Activated CD8-positive, alpha-beta T cell treated with anti-CD3 and anti-CD28 coated beads, Interleukin-2, amount 10 ng/mL, durations not matched to agents 7 days and 5 days (primary cell): ENCODE results near the gene STMN3. TPM values are rescaled to one million over a fixed set of nuclear protein-coding genes. Genes with fewer than 3 reads are reported as not detected.

Experiments
- ATAC-seq: fragments of 150-1000 bp; cut with Tn5 transposase; one replicate; pipeline ENCODE4 v1.10.0; 2021; ENCODE audit warnings: moderate library complexity
- CTCF ChIA-PET: fragments of 350-600 bp; sonication (Branson Sonifier 250); formaldehyde crosslinking; loops from one replicate; lab custom pipeline; 2021; ENCODE audit warnings: antibody characterized with exemption; lab: Charles Lee
- POLR2A ChIA-PET: fragments of 350-600 bp; sonication (Branson Sonifier 250); formaldehyde crosslinking; loops from one replicate; lab custom pipeline; 2021; ENCODE audit warnings: antibody characterized with exemption; lab: Charles Lee
- DNase-seq: peaks from one replicate; pipeline ENCODE4 v3.0.0-alpha.2; 2020
- H3K27ac Mint-ChIP-seq: one replicate; pipeline ENCODE4 v1.8.0; 2021; ENCODE audit warnings: mild to moderate bottlenecking, mixed read lengths
- H3K27me3 Mint-ChIP-seq: one replicate; pipeline ENCODE4 v1.8.0; 2021; ENCODE audit warnings: low read depth, mixed read lengths
- H3K36me3 Mint-ChIP-seq: one replicate; pipeline ENCODE4 v1.8.0; 2021; ENCODE audit warnings: low read depth, mixed read lengths
- H3K4me1 Mint-ChIP-seq: one replicate; pipeline ENCODE4 v1.8.0; 2021; ENCODE audit warnings: low read depth, mixed read lengths
- H3K4me3 Mint-ChIP-seq: one replicate; pipeline ENCODE4 v1.8.0; 2021; ENCODE audit warnings: mild to moderate bottlenecking, mixed read lengths
- H3K9me3 Mint-ChIP-seq: one replicate; pipeline ENCODE4 v1.8.0; 2022; ENCODE audit warnings: mixed read lengths; ENCODE audit not compliant: insufficient read depth
- total RNA-seq, 2 experiments: library from RNA; stranded (reverse); gene quantifications; one replicate each; pipeline ENCODE4 v1.2.3, GENCODE V29; 2021

Gene STMN3
- total RNA-seq, 2 experiments from 2014 or later: 13.1 to 13.3 TPM

DNA sequence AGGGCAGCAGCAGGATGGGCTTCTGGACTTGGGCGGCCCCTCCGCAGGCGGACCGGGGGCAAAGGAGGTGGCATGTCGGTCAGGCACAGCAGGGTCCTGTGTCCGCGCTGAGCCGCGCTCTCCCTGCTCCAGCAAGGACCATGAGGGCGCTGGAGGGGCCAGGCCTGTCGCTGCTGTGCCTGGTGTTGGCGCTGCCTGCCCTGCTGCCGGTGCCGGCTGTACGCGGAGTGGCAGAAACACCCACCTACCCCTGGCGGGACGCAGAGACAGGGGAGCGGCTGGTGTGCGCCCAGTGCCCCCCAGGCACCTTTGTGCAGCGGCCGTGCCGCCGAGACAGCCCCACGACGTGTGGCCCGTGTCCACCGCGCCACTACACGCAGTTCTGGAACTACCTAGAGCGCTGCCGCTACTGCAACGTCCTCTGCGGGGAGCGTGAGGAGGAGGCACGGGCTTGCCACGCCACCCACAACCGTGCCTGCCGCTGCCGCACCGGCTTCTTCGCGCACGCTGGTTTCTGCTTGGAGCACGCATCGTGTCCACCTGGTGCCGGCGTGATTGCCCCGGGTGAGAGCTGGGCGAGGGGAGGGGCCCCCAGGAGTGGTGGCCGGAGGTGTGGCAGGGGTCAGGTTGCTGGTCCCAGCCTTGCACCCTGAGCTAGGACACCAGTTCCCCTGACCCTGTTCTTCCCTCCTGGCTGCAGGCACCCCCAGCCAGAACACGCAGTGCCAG lies 43.6 kb upstream of the STMN3 start, which contains the start of gene TNFRSF6B:
Gene TNFRSF6B, plus strand, starts transcription at position 25 of the 729 bp plus-strand sequence. Its CDS starts 116 bp downstream, at position 141.
- DNase-seq (no peak), ATAC-seq (peak; percentile 22)
- Mint-ChIP-seq H3K36me3 (peaks cover 23% of the 10 kb centered on the region), H3K27me3 (no peaks in the 10 kb centered on the region), H3K4me1 (peaks cover 9% of the 10 kb centered on the region), H3K27ac (peak within 1 kb of the TSS; percentile 20), H3K9me3 (no peaks in the 10 kb centered on the region), H3K4me3 (peak within 1 kb of the TSS; percentile 8)
- POLR2A ChIA-PET: interaction anchor here (0.6 kb wide), 1 partner anchor 158 kb away, joined by 3 read pairs; no protein-coding TSS in a partner anchor
- CTCF ChIA-PET: interaction anchor here (2.3 kb wide), 1 partner anchor 11 kb away, joined by 9 read pairs; the partner anchor contains the start of genes ARFRP1 and ZGPAT

DNA sequence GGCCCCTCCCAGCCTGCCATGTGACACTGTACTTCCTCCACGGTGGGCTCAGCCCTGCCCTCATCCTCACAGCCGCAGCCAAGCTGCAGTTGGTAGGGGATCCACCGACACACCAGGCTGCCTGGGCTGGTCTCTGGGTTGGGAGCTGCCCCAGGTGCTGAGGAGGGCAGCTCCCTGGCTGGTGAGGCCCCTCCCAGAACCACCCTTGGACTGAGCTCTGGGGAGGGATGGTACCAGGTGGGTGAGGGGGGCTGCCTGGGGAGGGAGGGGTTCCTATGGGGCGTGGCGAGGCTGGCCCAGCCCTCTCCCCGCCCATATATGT lies 43.0 kb upstream of the STMN3 start:
- Mint-ChIP-seq H3K9me3 (no peaks in the 10 kb centered on the region), H3K4me1 (peaks cover 9% of the 10 kb centered on the region), H3K27me3 (no peaks in the 10 kb centered on the region), H3K4me3 (no peak overlapping the region), H3K36me3 (peaks cover 27% of the 10 kb centered on the region), H3K27ac (no peak overlapping the region)
- POLR2A ChIA-PET: interaction anchor here (0.8 kb wide), 1 partner anchor 12 kb away, joined by 3 read pairs; no protein-coding TSS in a partner anchor
- ATAC-seq: peak; percentile 31
- peak; percentile 42 for DNase-seq
- CTCF ChIA-PET: no interaction called here

DNA sequence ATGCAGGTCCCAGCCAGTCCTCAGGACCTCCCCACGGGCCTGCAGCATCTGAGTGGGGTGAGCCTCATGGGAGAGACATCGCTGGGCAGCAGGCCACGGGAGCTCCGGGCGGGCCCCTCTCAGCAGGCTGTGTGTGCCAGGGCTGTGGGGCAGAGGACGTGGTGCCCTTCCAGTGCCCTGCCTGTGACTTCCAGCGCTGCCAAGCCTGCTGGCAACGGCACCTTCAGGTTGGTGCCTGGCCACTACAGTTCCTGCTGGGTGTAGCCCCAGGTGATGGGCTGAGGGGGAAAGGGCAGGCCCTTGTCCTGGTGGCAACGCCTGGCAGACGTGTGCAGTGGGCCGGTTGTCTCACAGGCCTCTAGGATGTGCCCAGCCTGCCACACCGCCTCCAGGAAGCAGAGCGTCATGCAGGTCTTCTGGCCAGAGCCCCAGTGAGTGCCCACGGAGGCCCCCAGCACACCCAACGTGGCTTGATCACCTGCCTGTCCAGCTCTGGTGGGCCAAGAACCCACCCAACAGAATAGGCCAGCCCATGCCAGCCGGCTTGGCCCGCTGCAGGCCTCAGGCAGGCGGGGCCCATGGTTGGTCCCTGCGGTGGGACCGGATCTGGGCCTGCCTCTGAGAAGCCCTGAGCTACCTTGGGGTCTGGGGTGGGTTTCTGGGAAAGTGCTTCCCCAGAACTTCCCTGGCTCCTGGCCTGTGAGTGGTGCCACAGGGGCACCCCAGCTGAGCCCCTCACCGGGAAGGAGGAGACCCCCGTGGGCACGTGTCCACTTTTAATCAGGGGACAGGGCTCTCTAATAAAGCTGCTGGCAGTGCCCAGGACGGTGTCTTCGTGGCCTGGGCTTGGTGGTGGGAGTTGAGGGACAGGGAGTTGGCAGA lies 42.4 kb upstream of the STMN3 start:
- ChIA-PET CTCF (no interaction called here), POLR2A (interaction anchor here (0.8 to 1.1 kb wide), 2 partner anchors 9 to 13 kb away, joined by 3 read pairs; no protein-coding TSS in a partner anchor)
- H3K9me3 Mint-ChIP-seq: no peaks in the 10 kb centered on the region
- no peak for ATAC-seq
- peaks cover 28% of the 10 kb centered on the region for H3K36me3 Mint-ChIP-seq
- peaks cover 9% of the 10 kb centered on the region for H3K4me1 Mint-ChIP-seq
- no peaks in the 10 kb centered on the region for H3K27me3 Mint-ChIP-seq
- peak overlapping the region; percentile 8 for H3K4me3 Mint-ChIP-seq
- no peak for DNase-seq
- no peak overlapping the region for H3K27ac Mint-ChIP-seq

DNA sequence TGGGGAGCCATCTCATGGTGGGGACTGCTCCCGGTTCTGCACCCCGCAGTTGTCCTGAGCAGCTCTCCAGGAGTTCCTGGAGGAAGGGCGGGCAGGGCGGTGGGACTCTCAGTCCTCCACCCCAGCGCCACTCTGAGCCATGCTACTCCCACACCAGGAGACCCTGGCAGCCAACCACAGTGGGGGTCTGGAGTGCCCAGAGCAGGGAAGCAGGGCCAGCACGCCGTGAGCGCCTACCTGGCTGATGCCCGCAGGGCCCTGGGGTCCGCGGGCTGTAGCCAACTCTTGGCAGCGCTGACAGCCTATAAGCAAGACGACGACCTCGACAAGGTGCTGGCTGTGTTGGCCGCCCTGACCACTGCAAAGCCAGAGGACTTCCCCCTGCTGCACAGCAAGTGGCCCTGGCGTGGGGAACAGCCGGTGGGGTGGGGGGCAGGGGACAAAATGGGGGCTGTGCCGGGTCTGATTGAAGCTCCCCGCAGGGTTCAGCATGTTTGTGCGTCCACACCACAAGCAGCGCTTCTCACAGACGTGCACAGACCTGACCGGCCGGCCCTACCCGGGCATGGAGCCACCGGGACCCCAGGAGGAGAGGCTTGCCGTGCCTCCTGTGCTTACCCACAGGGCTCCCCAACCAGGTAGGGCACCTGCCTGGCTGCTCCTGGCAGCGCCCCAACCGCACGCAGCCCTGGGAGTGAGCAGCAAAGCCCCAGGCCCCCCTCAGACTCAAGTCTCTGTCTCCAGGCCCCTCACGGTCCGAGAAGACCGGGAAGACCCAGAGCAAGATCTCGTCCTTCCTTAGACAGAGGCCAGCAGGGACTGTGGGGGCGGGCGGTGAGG lies 41.6 kb upstream of the STMN3 start:
- no peaks in the 10 kb centered on the region for H3K27me3 Mint-ChIP-seq
- ATAC-seq (no peak), DNase-seq (no peak)
- H3K4me3 Mint-ChIP-seq: no peak overlapping the region
- H3K36me3 Mint-ChIP-seq: peaks cover 28% of the 10 kb centered on the region
- no peak overlapping the region for H3K27ac Mint-ChIP-seq
- CTCF ChIA-PET: no interaction called here
- H3K4me1 Mint-ChIP-seq: peaks cover 9% of the 10 kb centered on the region
- POLR2A ChIA-PET: interaction anchor here (0.9 to 1.1 kb wide), 2 partner anchors 10 to 172 kb away, joined by 3 read pairs; no protein-coding TSS in a partner anchor
- no peaks in the 10 kb centered on the region for H3K9me3 Mint-ChIP-seq

DNA sequence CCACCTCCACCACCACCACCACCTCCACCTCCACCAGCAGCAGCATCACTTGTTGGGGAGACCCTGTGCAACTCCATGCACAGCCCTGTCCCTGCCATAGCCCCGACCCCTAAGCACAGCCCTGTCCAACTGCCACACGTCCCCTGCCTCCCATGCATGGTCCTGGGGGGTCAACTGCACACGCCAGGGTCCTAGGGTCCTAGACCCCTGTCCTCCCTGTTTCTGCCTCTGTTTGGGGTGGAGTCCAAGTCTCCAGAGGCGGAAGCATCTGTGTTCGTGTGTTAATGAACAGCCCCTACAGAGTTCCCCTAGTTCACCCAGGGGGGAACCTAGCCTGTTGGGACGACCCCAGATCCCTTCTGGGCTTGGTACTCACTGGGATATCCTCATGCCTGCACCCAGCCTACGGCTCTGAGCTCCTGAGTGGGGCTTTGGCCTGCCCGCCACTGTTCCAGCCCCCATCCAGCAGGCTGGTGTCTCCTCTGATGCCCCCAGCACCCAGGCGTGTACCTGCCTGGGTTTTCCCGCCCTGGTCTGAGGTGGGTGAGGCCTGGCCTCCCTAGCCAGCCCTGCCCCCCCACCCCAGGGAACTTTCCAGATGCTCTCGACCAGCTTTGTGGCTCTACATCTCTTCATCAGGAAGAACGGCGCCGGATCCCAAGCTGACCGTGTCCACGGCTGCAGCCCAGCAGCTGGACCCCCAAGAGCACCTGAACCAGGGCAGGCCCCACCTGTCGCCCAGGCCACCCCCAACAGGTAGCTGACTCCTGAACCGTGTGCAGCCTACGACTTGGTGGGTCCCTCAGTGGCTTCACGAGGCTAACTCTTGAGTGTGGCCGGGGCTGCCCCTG lies 40.7 kb upstream of the STMN3 start:
- POLR2A ChIA-PET: interaction anchor here (0.9 kb wide), 1 partner anchor 172 kb away, joined by 3 read pairs; no protein-coding TSS in a partner anchor
- CTCF ChIA-PET: no interaction called here

DNA sequence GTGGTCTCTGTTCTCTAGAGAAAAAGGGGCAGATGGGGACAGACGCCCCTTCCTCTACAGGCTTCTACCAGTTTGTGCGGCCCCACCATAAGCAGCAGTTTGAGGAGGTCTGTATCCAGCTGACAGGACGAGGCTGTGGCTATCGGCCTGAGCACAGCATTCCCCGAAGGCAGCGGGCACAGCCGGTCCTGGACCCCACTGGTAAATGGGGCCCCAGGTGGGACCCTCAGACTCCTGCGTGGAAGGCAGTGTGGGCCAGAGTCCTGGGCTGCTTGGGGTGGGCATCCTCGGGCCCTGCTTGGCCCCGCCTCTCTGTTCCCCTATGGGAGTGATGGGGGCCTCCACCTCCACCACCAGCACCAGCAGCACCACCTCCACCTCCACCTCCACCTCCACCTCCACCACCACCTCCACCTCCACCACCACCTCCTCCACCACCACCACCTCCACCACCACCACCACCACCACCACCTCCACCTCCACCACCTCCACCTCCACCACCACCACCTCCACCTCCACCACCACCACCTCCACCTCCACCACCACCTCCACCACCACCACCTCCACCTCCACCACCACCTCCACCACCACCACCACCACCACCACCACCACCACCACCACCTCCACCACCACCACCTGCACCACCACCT lies 40.0 kb upstream of the STMN3 start:
- H3K36me3 Mint-ChIP-seq: peaks cover 28% of the 10 kb centered on the region
- no peak overlapping the region for H3K27ac Mint-ChIP-seq
- ATAC-seq (no peak), DNase-seq (no peak)
- H3K4me1 Mint-ChIP-seq: peaks cover 9% of the 10 kb centered on the region
- peak overlapping the region; percentile 8 for H3K4me3 Mint-ChIP-seq
- no peaks in the 10 kb centered on the region for H3K27me3 Mint-ChIP-seq
- POLR2A ChIA-PET: no interaction called here
- CTCF ChIA-PET: no interaction called here
- no peaks in the 10 kb centered on the region for H3K9me3 Mint-ChIP-seq

More for the DNA sequence above, 40.7 kb upstream of the STMN3 start:
- Mint-ChIP-seq H3K27ac (peak overlapping the region; percentile 89), H3K36me3 (peaks cover 28% of the 10 kb centered on the region), H3K4me3 (peak overlapping the region; percentile 60), H3K27me3 (no peaks in the 10 kb centered on the region), H3K9me3 (no peaks in the 10 kb centered on the region), H3K4me1 (peaks cover 9% of the 10 kb centered on the region)
- no peak for ATAC-seq
- DNase-seq: no peak

DNA sequence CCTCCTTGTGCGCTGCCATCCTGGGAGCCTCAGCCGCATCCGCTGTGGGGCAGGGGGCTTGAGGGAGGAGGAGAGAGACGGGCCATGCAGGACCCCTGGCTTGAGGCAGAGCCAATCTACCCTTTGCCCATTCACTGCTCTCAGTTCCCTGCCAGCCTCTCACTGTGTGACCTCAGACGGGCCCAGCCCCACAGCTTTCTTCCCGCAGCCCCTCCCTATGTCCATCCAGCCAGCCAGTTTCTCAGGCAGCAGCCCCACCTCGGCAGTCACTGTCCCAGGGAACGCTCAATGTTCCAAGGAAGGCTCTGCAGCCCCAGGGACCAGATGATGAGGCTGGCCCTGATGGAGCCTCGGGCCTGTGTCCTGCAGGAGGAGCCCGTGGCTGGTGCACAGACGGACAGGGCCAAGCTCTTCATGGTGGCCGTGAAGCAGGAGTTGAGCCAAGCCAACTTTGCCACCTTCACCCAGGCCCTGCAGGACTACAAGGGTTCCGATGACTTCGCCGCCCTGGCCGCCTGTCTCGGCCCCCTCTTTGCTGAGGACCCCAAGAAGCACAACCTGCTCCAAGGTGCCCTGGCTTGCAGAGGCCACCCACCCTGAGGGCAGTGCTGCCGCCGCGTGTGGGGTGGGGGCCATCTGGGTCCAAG lies 39.3 kb upstream of the STMN3 start:
- Mint-ChIP-seq H3K9me3 (no peaks in the 10 kb centered on the region), H3K4me1 (peaks cover 9% of the 10 kb centered on the region), H3K27me3 (no peaks in the 10 kb centered on the region), H3K4me3 (peak overlapping the region; percentile 28), H3K27ac (peak overlapping the region; percentile 67), H3K36me3 (peaks cover 28% of the 10 kb centered on the region)
- ChIA-PET POLR2A (no interaction called here), CTCF (no interaction called here)
- no peak for ATAC-seq
- DNase-seq: no peak

DNA sequence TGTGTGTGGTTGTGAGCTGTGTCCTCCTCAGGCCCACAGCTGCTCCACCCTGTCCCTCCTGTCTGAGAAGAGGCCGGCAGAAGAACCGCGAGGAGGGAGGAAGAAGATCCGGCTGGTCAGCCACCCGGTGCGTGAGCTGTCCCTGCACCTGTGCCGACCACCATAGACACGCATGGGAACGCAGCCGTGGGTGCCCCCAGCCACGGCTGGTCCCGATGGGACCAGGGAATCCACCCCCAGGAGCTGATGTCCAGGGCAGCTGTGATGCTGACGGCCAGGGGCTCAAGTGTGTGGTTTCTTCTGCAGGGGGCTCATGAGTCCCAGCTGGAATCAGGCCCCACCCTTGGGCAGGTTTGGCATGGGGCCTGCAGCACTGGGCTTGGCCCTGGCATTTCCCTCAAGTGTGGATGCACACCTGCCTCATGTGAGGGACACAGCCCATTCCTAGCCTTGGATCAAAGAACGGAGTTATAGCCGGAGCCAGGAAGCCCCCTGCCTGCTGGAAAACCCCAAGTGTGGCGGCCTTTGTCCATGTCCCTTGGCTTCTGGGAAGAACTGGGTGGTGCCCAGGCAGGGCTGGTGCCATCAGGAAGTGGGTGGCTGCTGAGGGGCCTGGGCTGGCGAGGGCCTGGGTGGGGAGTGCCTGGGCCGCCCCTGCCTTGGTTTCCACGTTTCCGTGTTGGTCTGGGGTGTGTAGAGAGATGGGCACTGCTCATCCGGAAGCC lies 38.6 kb upstream of the STMN3 start:
- no peak for DNase-seq
- Mint-ChIP-seq H3K4me3 (no peak overlapping the region), H3K27me3 (no peaks in the 10 kb centered on the region), H3K9me3 (no peaks in the 10 kb centered on the region), H3K27ac (peak overlapping the region; percentile 55), H3K4me1 (peaks cover 5% of the 10 kb centered on the region), H3K36me3 (peaks cover 28% of the 10 kb centered on the region)
- ChIA-PET POLR2A (no interaction called here), CTCF (interaction anchor here (0.7 kb wide), 1 partner anchor 43 kb away, joined by 3 read pairs; no protein-coding TSS in a partner anchor)
- no peak for ATAC-seq

DNA sequence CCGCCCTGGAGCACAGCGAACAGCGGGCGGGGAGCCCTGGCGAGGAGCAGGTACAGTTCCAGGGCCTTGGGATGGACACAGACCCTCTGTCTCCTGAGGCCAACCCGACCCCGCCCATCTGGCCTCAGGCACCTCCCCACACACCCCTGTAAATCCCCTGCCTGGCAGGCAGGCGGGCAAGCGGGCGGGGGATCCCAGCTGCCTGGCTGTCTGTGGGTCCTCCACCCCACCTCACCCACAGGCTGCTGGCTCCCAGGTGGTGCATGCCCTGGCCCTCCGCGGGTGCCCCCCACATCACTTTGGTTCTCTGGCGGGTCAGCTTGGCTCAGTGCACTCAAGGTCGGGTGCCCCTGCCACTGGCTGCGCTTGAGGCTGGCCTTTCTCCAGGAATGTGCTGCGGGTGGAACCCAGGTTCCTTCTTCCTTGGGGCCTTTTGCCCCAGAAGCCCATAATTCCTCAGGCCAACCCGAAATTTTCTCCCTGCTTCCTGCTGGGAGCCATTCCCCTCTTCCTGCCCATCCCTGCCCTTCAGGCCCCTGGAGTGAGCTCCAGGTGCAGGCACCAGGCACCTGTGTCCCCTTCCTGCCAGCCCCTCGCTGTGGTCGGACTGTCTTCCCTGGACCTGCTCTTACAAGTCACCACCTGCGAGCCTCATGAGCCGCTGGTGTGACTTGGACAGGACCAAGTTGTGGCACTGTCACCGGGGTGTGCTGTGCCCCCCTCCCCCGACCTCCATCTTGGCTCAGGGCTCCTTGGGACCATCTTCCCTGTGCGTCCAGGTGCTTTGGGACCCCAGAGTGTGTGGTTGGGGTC lies 37.9 kb upstream of the STMN3 start:
- Mint-ChIP-seq H3K36me3 (peaks cover 28% of the 10 kb centered on the region), H3K9me3 (no peaks in the 10 kb centered on the region), H3K27me3 (no peaks in the 10 kb centered on the region), H3K4me3 (no peak overlapping the region), H3K4me1 (peaks cover 3% of the 10 kb centered on the region), H3K27ac (peak overlapping the region; percentile 55)
- DNase-seq (no peak), ATAC-seq (no peak)
- ChIA-PET CTCF (no interaction called here), POLR2A (no interaction called here)
